ENCODE measurements around the gene PGBD1. TPM values are rescaled to one million over a fixed set of nuclear protein-coding genes. Genes with fewer than 3 reads are reported as not detected.

Gene PGBD1
- total RNA-seq, 1 donor from 2014 or later: 7.9 TPM

DNA sequence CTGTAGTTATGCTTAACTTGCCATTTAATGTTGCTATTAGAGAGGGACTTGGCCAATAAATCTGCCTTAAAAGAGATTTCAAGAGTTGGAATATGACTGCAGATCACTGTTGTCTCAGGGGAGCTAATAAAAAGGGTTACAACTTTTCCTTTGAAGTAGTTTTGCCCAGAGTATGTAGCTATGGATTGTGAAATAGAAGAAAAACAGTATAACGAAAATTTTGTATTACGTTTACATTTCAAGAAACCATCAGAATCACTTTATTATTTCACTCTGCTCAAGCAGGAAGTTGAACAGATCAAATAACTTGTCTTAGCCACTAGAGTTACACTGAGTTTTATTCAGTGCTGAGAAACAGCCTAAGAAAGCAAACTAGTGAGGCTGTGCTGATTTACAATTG, 17.4 kb upstream of the PGBD1 start:
- H3K4me3 Mint-ChIP-seq (ENCODE audit: unreplicated experiment): no peak overlapping the region
- H3K9me3 ChIP-seq (ENCODE audit: insufficient read depth, low read depth, low read length): peaks cover 12% of the 10 kb centered on the region
- H3K27me3 ChIP-seq (ENCODE audit: insufficient read depth, low read length): peaks cover 5% of the 10 kb centered on the region
- no peaks in the 10 kb centered on the region for H3K36me3 Mint-ChIP-seq (ENCODE audit: low read depth, unreplicated experiment)
- H2AFZ ChIP-seq (ENCODE audit: low read depth, low read length): peak overlapping the region; percentile 4
- no peaks in the 10 kb centered on the region for H3K36me3 ChIP-seq (ENCODE audit: insufficient read depth, low read length)
- H3K9ac ChIP-seq (ENCODE audit: low read length): no peak overlapping the region
- no peak for TF ChIP-seq CTCF (IDR thresholded peaks at IDR 0.05; ENCODE audit: insufficient read depth, low read depth, low read length)
- peaks cover 3% of the 10 kb centered on the region for H3K4me1 Mint-ChIP-seq (ENCODE audit: low read depth, unreplicated experiment)
- H4K20me1 ChIP-seq (ENCODE audit: insufficient read depth, low read length): no peaks in the 10 kb centered on the region
- no peak for FAIRE-seq
- H3K4me3 ChIP-seq (ENCODE audit: insufficient read depth, low read depth, low read length): no peak overlapping the region
- H3K4me1 ChIP-seq (ENCODE audit: insufficient read depth, low read length): no peaks in the 10 kb centered on the region
- H3K27me3 Mint-ChIP-seq (ENCODE audit: low read depth, unreplicated experiment): peaks cover 5% of the 10 kb centered on the region
- H3K27ac Mint-ChIP-seq (ENCODE audit: unreplicated experiment): no peak overlapping the region
- no peaks in the 10 kb centered on the region for H3K9me3 Mint-ChIP-seq (ENCODE audit: unreplicated experiment)
- H3K4me2 ChIP-seq (ENCODE audit: low read length): no peak overlapping the region
- H3K79me2 ChIP-seq (ENCODE audit: insufficient read depth, low read length): peaks cover 20% of the 10 kb centered on the region
- DNase-seq (ENCODE audit: low read depth): no peak
- no peak overlapping the region for H3K27ac ChIP-seq (ENCODE audit: low read depth, low read length)

- peaks cover 20% of the 10 kb centered on the region for H3K79me2 ChIP-seq (ENCODE audit: insufficient read depth, low read length)
- peaks cover 3% of the 10 kb centered on the region for H3K4me1 ChIP-seq (ENCODE audit: insufficient read depth, low read length)
- no peak overlapping the region for H3K4me3 ChIP-seq (ENCODE audit: insufficient read depth, low read depth, low read length)
- Mint-ChIP-seq H3K27me3 (ENCODE audit: low read depth, unreplicated experiment) (peaks cover under 1% of the 10 kb centered on the region), H3K4me3 (ENCODE audit: unreplicated experiment) (no peak overlapping the region), H3K36me3 (ENCODE audit: low read depth, unreplicated experiment) (no peaks in the 10 kb centered on the region), H3K4me1 (ENCODE audit: low read depth, unreplicated experiment) (peaks cover 5% of the 10 kb centered on the region), H3K27ac (ENCODE audit: unreplicated experiment) (no peak overlapping the region), H3K9me3 (ENCODE audit: unreplicated experiment) (no peaks in the 10 kb centered on the region)
- no peaks in the 10 kb centered on the region for H4K20me1 ChIP-seq (ENCODE audit: insufficient read depth, low read length)
- H3K27me3 ChIP-seq (ENCODE audit: insufficient read depth, low read length): peaks cover 3% of the 10 kb centered on the region
- FAIRE-seq (no peak), DNase-seq (ENCODE audit: low read depth) (no peak)
- peaks cover 4% of the 10 kb centered on the region for H3K9me3 ChIP-seq (ENCODE audit: insufficient read depth, low read depth, low read length)
- no peaks in the 10 kb centered on the region for H3K36me3 ChIP-seq (ENCODE audit: insufficient read depth, low read length)
- H2AFZ ChIP-seq (ENCODE audit: low read depth, low read length): no peak overlapping the region
- H3K27ac ChIP-seq (ENCODE audit: low read depth, low read length): no peak overlapping the region
- TF ChIP-seq EZH2 (IDR thresholded peaks at IDR 0.05; ENCODE audit: insufficient read depth, low read length) (no peak), CTCF (IDR thresholded peaks at IDR 0.05; ENCODE audit: insufficient read depth, low read depth, low read length) (no peak)
- H3K4me2 ChIP-seq (ENCODE audit: low read length): no peak overlapping the region
- H3K9ac ChIP-seq (ENCODE audit: low read length): no peak overlapping the region
Observed at GRCh38 chr6:28264834-28265401, 16.5 kb upstream of the PGBD1 start.

DNA sequence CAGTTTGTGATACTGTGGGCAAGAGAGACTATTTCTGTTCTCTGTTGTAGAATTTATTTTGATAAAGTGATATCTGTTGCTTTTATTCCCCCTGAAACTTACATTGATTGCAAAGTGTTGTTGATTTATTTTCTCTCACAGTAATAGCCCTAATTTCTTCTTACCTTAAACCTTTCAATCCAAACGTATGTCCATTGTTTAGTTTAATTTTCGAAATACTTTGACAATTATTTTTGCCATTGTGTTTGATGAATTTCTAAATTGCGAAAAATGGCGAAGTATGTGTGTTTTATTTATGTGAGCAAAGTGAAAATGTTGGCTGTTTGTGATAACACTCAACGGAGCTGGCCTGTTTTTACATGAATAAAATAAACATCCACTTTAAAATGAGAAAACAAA, 14.8 kb upstream of the PGBD1 start:
- Histone ChIP-seq H3K27me3 (ENCODE audit: insufficient read depth, low read length) (no peaks in the 10 kb centered on the region), H3K9me3 (ENCODE audit: insufficient read depth, low read depth, low read length) (no peaks in the 10 kb centered on the region), H4K20me1 (ENCODE audit: insufficient read depth, low read length) (no peaks in the 10 kb centered on the region), H2AFZ (ENCODE audit: low read depth, low read length) (peak overlapping the region; percentile 98), H3K4me3 (ENCODE audit: insufficient read depth, low read depth, low read length) (peak overlapping the region; percentile 89), H3K4me2 (ENCODE audit: low read length) (peak overlapping the region; percentile 99), H3K36me3 (ENCODE audit: insufficient read depth, low read length) (no peaks in the 10 kb centered on the region), H3K79me2 (ENCODE audit: insufficient read depth, low read length) (peaks cover 30% of the 10 kb centered on the region), H3K27ac (ENCODE audit: low read depth, low read length) (peak overlapping the region; percentile 93), H3K4me1 (ENCODE audit: insufficient read depth, low read length) (peaks cover 4% of the 10 kb centered on the region), H3K9ac (ENCODE audit: low read length) (peak overlapping the region; percentile 94)
- H3K4me1 Mint-ChIP-seq (ENCODE audit: low read depth, unreplicated experiment): peaks cover 5% of the 10 kb centered on the region
- FAIRE-seq (no peak), DNase-seq (ENCODE audit: low read depth) (no peak)
- H3K4me3 Mint-ChIP-seq (ENCODE audit: unreplicated experiment): no peak overlapping the region
- no peaks in the 10 kb centered on the region for H3K27me3 Mint-ChIP-seq (ENCODE audit: low read depth, unreplicated experiment)
- no peaks in the 10 kb centered on the region for H3K9me3 Mint-ChIP-seq (ENCODE audit: unreplicated experiment)
- peaks cover 4% of the 10 kb centered on the region for H3K36me3 Mint-ChIP-seq (ENCODE audit: low read depth, unreplicated experiment)
- H3K27ac Mint-ChIP-seq (ENCODE audit: unreplicated experiment): no peak overlapping the region
- TF ChIP-seq EZH2 (IDR thresholded peaks at IDR 0.05; ENCODE audit: insufficient read depth, low read length): no peak
- TF ChIP-seq CTCF (IDR thresholded peaks at IDR 0.05; ENCODE audit: insufficient read depth, low read depth, low read length): no peak
